ENCODE results near the gene GPR132. TPM values are rescaled to one million over a fixed set of nuclear protein-coding genes. Genes with fewer than 3 reads are reported as not detected.

Gene GPR132
- total RNA-seq, 1 donor from 2014 or later = 7.2 TPM

- H3K27ac ChIP-seq = no peak overlapping the region
- H3K36me3 ChIP-seq = no peaks in the 10 kb centered on the region
- H3K9me3 ChIP-seq = no peaks in the 10 kb centered on the region
- H3K27me3 ChIP-seq (ENCODE audit: low read depth) = no peaks in the 10 kb centered on the region
- H3K4me3 ChIP-seq = no peak overlapping the region
- DNase-seq = no peak
- no peak for TF ChIP-seq CTCF (IDR thresholded peaks at IDR 0.05)
- ATAC-seq = no peak
- peaks cover 43% of the 10 kb centered on the region for H3K4me1 ChIP-seq
- intact Hi-C loops (cut with DNase I) = no loop called here
Observed at GRCh38 chr14:105068818-105069217, 3.6 kb upstream of the GPR132 start.

GRCh38 chr14:105067969-105068301 is 2.7 kb upstream of the GPR132 start:
- H3K27ac ChIP-seq = no peak overlapping the region
- no peaks in the 10 kb centered on the region for H3K9me3 ChIP-seq
- H3K4me1 ChIP-seq = peaks cover 50% of the 10 kb centered on the region
- no peaks in the 10 kb centered on the region for H3K27me3 ChIP-seq (ENCODE audit: low read depth)
- no peak for DNase-seq
- no peak for TF ChIP-seq CTCF (IDR thresholded peaks at IDR 0.05)
- H3K4me3 ChIP-seq = no peak overlapping the region
- ATAC-seq = no peak
- H3K36me3 ChIP-seq = no peaks in the 10 kb centered on the region
- intact Hi-C loops (cut with DNase I) = no loop called here

GRCh38 chr14:105067140-105067968 is 2.1 kb upstream of the GPR132 start:
- Histone ChIP-seq H3K36me3 (no peaks in the 10 kb centered on the region), H3K27ac (peak overlapping the region; percentile 84), H3K4me3 (no peak overlapping the region), H3K4me1 (peaks cover 55% of the 10 kb centered on the region), H3K9me3 (no peaks in the 10 kb centered on the region), H3K27me3 (ENCODE audit: low read depth) (no peaks in the 10 kb centered on the region)
- intact Hi-C loops (cut with DNase I) = no loop called here
- no peak for TF ChIP-seq CTCF (IDR thresholded peaks at IDR 0.05)
- DNase-seq (no peak), ATAC-seq (no peak)

- no peak for TF ChIP-seq CTCF (IDR thresholded peaks at IDR 0.05)
- H3K27me3 ChIP-seq (ENCODE audit: low read depth) = no peaks in the 10 kb centered on the region
- peak overlapping the region; percentile 84 for H3K27ac ChIP-seq
- no peak overlapping the region for H3K4me3 ChIP-seq
- ATAC-seq (no peak), DNase-seq (peak; percentile 45)
- H3K36me3 ChIP-seq = no peaks in the 10 kb centered on the region
- intact Hi-C loops (cut with DNase I) = no loop called here
- no peaks in the 10 kb centered on the region for H3K9me3 ChIP-seq
- peaks cover 64% of the 10 kb centered on the region for H3K4me1 ChIP-seq
Observed at GRCh38 chr14:105066240-105067071, 1.2 kb upstream of the GPR132 start.

GRCh38 chr14:105064721-105065143 is 498 bp downstream of the GPR132 start:
- intact Hi-C loops (cut with DNase I) = no loop called here
- ATAC-seq (peak; percentile 33 to 52), DNase-seq (no peak)
- H3K4me1 ChIP-seq = peaks cover 71% of the 10 kb centered on the region
- peaks cover 5% of the 10 kb centered on the region for H3K27me3 ChIP-seq (ENCODE audit: low read depth)
- no peaks in the 10 kb centered on the region for H3K36me3 ChIP-seq
- peak overlapping the region; percentile 84 for H3K27ac ChIP-seq
- H3K4me3 ChIP-seq = peak overlapping the region; percentile 46
- no peaks in the 10 kb centered on the region for H3K9me3 ChIP-seq
- no peak for TF ChIP-seq CTCF (IDR thresholded peaks at IDR 0.05)

Data from lower lobe of right lung (tissue), 2 donors.